ENCODE results near the gene FCGR2B.
"Not testable (repeated sequence)": the region's sequence is repeated elsewhere in the genome, so short reads cannot be mapped to it uniquely, and the experiment has no call there.

The FCGR2B gene

GRCh38 chr1:161662684-161663339 is at the start of gene FCGR2B:
TSS of gene FCGR2B (plus strand) at chr1:161663143. CDS start at chr1:161663242, 99 bp downstream.
- not testable (repeated sequence) for DNase-seq (ENCODE audit: low read depth in 2 of 3, low spot score in 1 of 3)

- DNase-seq (ENCODE audit: low read depth in 2 of 3, low spot score in 1 of 3): not testable (repeated sequence)
These were observed 46.5 kb upstream of the FCGR2B start for GRCh38 chr1:161616417-161616816.

GRCh38 chr1:161618517-161618916 is 44.4 kb upstream of the FCGR2B start:
- not testable (repeated sequence) for DNase-seq (ENCODE audit: low read depth in 2 of 3, low spot score in 1 of 3)

- DNase-seq (ENCODE audit: low read depth in 2 of 3, low spot score in 1 of 3): not testable (repeated sequence)
These were observed 42.5 kb upstream of the FCGR2B start for GRCh38 chr1:161620399-161620798.

GRCh38 chr1:161621181-161622000 is 41.6 kb upstream of the FCGR2B start:
- DNase-seq (ENCODE audit: low read depth in 2 of 3, low spot score in 1 of 3): peak; percentile 71 to 86 (median 80)

GRCh38 chr1:161622054-161622453 is 40.9 kb upstream of the FCGR2B start:
- DNase-seq (ENCODE audit: low read depth in 2 of 3, low spot score in 1 of 3): not testable (repeated sequence)

- not testable (repeated sequence) for DNase-seq (ENCODE audit: low read depth in 2 of 3, low spot score in 1 of 3)
These were observed 39.4 kb upstream of the FCGR2B start for GRCh38 chr1:161623401-161624051.

- DNase-seq (ENCODE audit: low read depth in 2 of 3, low spot score in 1 of 3): not testable (repeated sequence)
These were observed 38.3 kb upstream of the FCGR2B start for GRCh38 chr1:161624605-161625004.

GRCh38 chr1:161626445-161627146 is 36.3 kb upstream of the FCGR2B start:
- not testable (repeated sequence) for DNase-seq (ENCODE audit: low read depth in 2 of 3, low spot score in 1 of 3)

GRCh38 chr1:161630128-161630742 is 32.7 kb upstream of the FCGR2B start:
- DNase-seq (ENCODE audit: low read depth in 2 of 3, low spot score in 1 of 3): not testable (repeated sequence)

GRCh38 chr1:161631076-161631475 is 31.9 kb upstream of the FCGR2B start, which contains the start of gene FCGR3B:
TSS of gene FCGR3B (minus strand) at chr1:161631176. CDS start at chr1:161631094, 82 bp downstream.
- DNase-seq (ENCODE audit: low read depth in 2 of 3, low spot score in 1 of 3): no peak

- not testable (repeated sequence) for DNase-seq (ENCODE audit: low read depth in 2 of 3, low spot score in 1 of 3)
These were observed 27.9 kb upstream of the FCGR2B start for GRCh38 chr1:161634993-161635392.

GRCh38 chr1:161636189-161636782 is 26.7 kb upstream of the FCGR2B start:
- not testable (repeated sequence) for DNase-seq (ENCODE audit: low read depth in 2 of 3, low spot score in 1 of 3)

- not testable (repeated sequence) for DNase-seq (ENCODE audit: low read depth in 2 of 3, low spot score in 1 of 3)
These were observed 26.0 kb upstream of the FCGR2B start for GRCh38 chr1:161636976-161637375.

GRCh38 chr1:161638251-161638993 is 24.5 kb upstream of the FCGR2B start:
- not testable (repeated sequence) for DNase-seq (ENCODE audit: low read depth in 2 of 3, low spot score in 1 of 3)

GRCh38 chr1:161639203-161639602 is 23.7 kb upstream of the FCGR2B start:
- DNase-seq (ENCODE audit: low read depth in 2 of 3, low spot score in 1 of 3): not testable (repeated sequence)

GRCh38 chr1:161642697-161643096 is 20.2 kb upstream of the FCGR2B start:
- not testable (repeated sequence) for DNase-seq (ENCODE audit: low read depth in 2 of 3, low spot score in 1 of 3)

GRCh38 chr1:161643481-161644208 is 19.3 kb upstream of the FCGR2B start:
- DNase-seq (ENCODE audit: low read depth in 2 of 3, low spot score in 1 of 3): not testable (repeated sequence)

- DNase-seq (ENCODE audit: low read depth in 2 of 3, low spot score in 1 of 3): not testable (repeated sequence)
These were observed 18.1 kb upstream of the FCGR2B start for GRCh38 chr1:161644855-161645254.

All from stimulated activated CD4-positive, alpha-beta T cell treated with anti-CD3 and anti-CD28 coated beads, Interleukin-12 subunit alpha, Interleukin-12 subunit beta, amount 100 ng/mL, for 48 hours (primary cell).